MM.1S (cell line): ENCODE results near the gene MIPEP.

ENCODE experiments used
- DNase-seq: peaks from one replicate; pipeline ENCODE4 v3.0.0-alpha.2; 2015
- H2AFZ ChIP-seq: fragments of 300-600 bp; sonication (generic); 2 replicates; pipeline ENCODE4 v1.6.0; 2016; ENCODE audit warnings: antibody characterized with exemption, low read length
- H3F3A ChIP-seq: fragments of 300-600 bp; sonication (generic); 2 replicates; pipeline ENCODE4 v1.6.1; 2016; ENCODE audit warnings: mild to moderate bottlenecking, antibody characterized with exemption, low read length, moderate library complexity, mixed read lengths; ENCODE audit not compliant: insufficient read depth
- H3K27ac ChIP-seq: fragments of 300-600 bp; sonication (generic); 2 replicates; pipeline ENCODE4 v1.5.1; 2016; ENCODE audit warnings: mild to moderate bottlenecking, low read length
- H3K27me3 ChIP-seq: fragments of 300-600 bp; sonication (generic); replicated peaks from 2 replicates; pipeline ENCODE4 v1.6.0; 2016; ENCODE audit warnings: low read length; ENCODE audit not compliant: insufficient read depth
- H3K36me3 ChIP-seq: fragments of 300-600 bp; sonication (generic); replicated peaks from 2 replicates; pipeline ENCODE4 v1.6.1; 2016; ENCODE audit warnings: mild to moderate bottlenecking, low read length, mixed read lengths; ENCODE audit not compliant: insufficient read depth
- H3K4me1 ChIP-seq: fragments of 300-600 bp; sonication (generic); 2 replicates; pipeline ENCODE4 v1.6.1; 2016; ENCODE audit warnings: low read length, mixed read lengths
- H3K4me2 ChIP-seq: fragments of 300-600 bp; sonication (generic); 2 replicates; pipeline ENCODE4 v1.6.0; 2016; ENCODE audit warnings: low read depth, low read length
- H3K4me3 ChIP-seq: fragments of 300-600 bp; sonication (generic); 2 replicates; pipeline ENCODE4 v1.5.1; 2016; ENCODE audit warnings: low read length, mixed read lengths
- H3K79me2 ChIP-seq: fragments of 300-600 bp; sonication (generic); 2 replicates; pipeline ENCODE4 v1.6.1; 2016; ENCODE audit warnings: mixed run types, low read length, mixed read lengths
- H3K9ac ChIP-seq: fragments of 300-600 bp; sonication (generic); 2 replicates; pipeline ENCODE4 v1.6.1; 2016; ENCODE audit warnings: low read length, mixed read lengths
- H3K9me2 ChIP-seq: fragments of 300-600 bp; sonication (generic); replicated peaks from 2 replicates; pipeline ENCODE4 v1.6.1; 2016; ENCODE audit warnings: mild to moderate bottlenecking, low read length, mixed read lengths; ENCODE audit not compliant: insufficient read depth
- H3K9me3 ChIP-seq: fragments of 300-600 bp; sonication (generic); replicated peaks from 2 replicates; pipeline ENCODE4 v1.6.1; 2016; ENCODE audit warnings: mild to moderate bottlenecking, low read length, mixed read lengths; ENCODE audit not compliant: insufficient read depth
- H4K20me1 ChIP-seq: fragments of 300-600 bp; sonication (generic); 2 replicates; pipeline ENCODE4 v1.6.1; 2016; ENCODE audit warnings: mild to moderate bottlenecking, low read length, moderate library complexity, mixed read lengths; ENCODE audit not compliant: insufficient read depth
- EZH2 ChIP-seq: fragments of 300-600 bp; sonication (generic); optimal IDR thresholded peaks from 2 replicates; pipeline ENCODE3; 2017; ENCODE audit warnings: low read depth, mild to moderate bottlenecking, antibody characterized with exemption, low read length, mixed read lengths
- EZH2phosphoT487 ChIP-seq: fragments of 300-600 bp; sonication (generic); IDR thresholded peaks from 2 replicates; pipeline ENCODE4 v1.6.1; 2018; ENCODE audit warnings: antibody characterized with exemption, low read length
- TF ChIP-seq, protein P1 (sequence below): fragments of 300-600 bp; sonication (generic); IDR thresholded peaks from 2 replicates; pipeline ENCODE4 v1.5.1; 2016; ENCODE audit warnings: antibody characterized with exemption, low read length, mixed read lengths

MIPEP gene

DNA sequence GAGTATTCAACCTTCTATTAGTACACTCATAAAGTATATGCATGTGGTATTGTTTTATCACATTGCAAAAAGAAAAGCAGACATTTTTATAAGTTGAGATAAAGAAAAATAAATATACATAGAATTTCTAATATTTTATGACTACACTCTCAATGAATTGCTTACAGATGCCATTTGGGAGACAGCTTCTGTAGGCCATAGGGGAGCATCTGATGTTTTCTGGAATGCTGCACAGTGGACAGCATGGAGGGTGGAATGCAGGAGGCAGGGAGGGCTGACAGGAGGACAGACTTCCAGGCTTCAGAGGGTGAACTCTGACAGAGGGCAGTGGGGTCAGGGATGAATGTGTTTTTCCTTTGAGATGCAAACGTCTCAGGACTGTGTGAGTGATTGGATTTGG is 45.8 kb downstream of the MIPEP start:
- Histone ChIP-seq H3K9me3 (no peaks in the 10 kb centered on the region), H3K9me2 (no peaks in the 10 kb centered on the region), H3K27ac (no peak overlapping the region), H3K4me2 (no peak overlapping the region), H2AFZ (no peak overlapping the region), H3K79me2 (no peaks in the 10 kb centered on the region), H3K27me3 (no peaks in the 10 kb centered on the region), H3F3A (no peaks in the 10 kb centered on the region), H4K20me1 (no peaks in the 10 kb centered on the region), H3K4me1 (no peaks in the 10 kb centered on the region), H3K9ac (no peak overlapping the region), H3K36me3 (no peaks in the 10 kb centered on the region), H3K4me3 (no peak overlapping the region)
- TF ChIP-seq EZH2phosphoT487 = no peak
- no peak for TF ChIP-seq EZH2
- TF ChIP-seq, protein P1, sequence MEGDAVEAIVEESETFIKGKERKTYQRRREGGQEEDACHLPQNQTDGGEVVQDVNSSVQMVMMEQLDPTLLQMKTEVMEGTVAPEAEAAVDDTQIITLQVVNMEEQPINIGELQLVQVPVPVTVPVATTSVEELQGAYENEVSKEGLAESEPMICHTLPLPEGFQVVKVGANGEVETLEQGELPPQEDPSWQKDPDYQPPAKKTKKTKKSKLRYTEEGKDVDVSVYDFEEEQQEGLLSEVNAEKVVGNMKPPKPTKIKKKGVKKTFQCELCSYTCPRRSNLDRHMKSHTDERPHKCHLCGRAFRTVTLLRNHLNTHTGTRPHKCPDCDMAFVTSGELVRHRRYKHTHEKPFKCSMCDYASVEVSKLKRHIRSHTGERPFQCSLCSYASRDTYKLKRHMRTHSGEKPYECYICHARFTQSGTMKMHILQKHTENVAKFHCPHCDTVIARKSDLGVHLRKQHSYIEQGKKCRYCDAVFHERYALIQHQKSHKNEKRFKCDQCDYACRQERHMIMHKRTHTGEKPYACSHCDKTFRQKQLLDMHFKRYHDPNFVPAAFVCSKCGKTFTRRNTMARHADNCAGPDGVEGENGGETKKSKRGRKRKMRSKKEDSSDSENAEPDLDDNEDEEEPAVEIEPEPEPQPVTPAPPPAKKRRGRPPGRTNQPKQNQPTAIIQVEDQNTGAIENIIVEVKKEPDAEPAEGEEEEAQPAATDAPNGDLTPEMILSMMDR = no peak
- DNase-seq = no peak

DNA sequence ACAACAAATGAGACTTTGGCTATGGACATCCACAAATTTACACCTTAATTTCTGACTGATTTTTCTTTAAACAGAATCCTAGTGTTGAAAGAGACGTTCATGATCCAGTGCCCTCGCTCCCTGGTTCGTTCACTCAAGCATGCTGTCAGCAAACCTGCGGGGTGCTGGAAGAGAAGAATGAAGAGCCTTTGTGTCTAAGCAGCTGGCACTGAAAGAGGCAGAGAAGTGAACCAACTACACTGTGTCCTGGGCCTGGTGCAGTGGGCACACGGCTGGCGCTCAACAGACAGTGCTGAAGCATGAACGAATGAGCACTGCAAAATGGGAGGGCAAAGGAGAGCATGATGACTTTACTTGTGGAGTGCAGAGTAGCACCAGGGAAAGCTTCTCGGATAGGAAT is 46.8 kb downstream of the MIPEP start:
- H3K36me3 ChIP-seq = no peaks in the 10 kb centered on the region
- no peak overlapping the region for H3K27ac ChIP-seq
- DNase-seq = no peak
- H3K9ac ChIP-seq = no peak overlapping the region
- no peak for TF ChIP-seq EZH2phosphoT487
- TF ChIP-seq, protein P1 = no peak
- no peak for TF ChIP-seq EZH2
- no peaks in the 10 kb centered on the region for H4K20me1 ChIP-seq
- H3K4me3 ChIP-seq = no peak overlapping the region
- H2AFZ ChIP-seq = no peak overlapping the region
- no peaks in the 10 kb centered on the region for H3F3A ChIP-seq
- H3K4me1 ChIP-seq = no peaks in the 10 kb centered on the region
- H3K27me3 ChIP-seq = no peaks in the 10 kb centered on the region
- H3K9me3 ChIP-seq = no peaks in the 10 kb centered on the region
- no peaks in the 10 kb centered on the region for H3K79me2 ChIP-seq
- no peak overlapping the region for H3K4me2 ChIP-seq
- H3K9me2 ChIP-seq = no peaks in the 10 kb centered on the region

- Histone ChIP-seq H4K20me1 (no peaks in the 10 kb centered on the region), H3K4me2 (no peak overlapping the region), H3K79me2 (no peaks in the 10 kb centered on the region), H2AFZ (no peak overlapping the region), H3K27me3 (no peaks in the 10 kb centered on the region), H3K4me1 (no peaks in the 10 kb centered on the region), H3K9ac (no peak overlapping the region), H3K36me3 (no peaks in the 10 kb centered on the region), H3K9me2 (no peaks in the 10 kb centered on the region), H3K4me3 (no peak overlapping the region), H3K27ac (no peak overlapping the region), H3F3A (no peaks in the 10 kb centered on the region), H3K9me3 (no peaks in the 10 kb centered on the region)
- TF ChIP-seq EZH2 (no peak), EZH2phosphoT487 (no peak)
- TF ChIP-seq, protein P1 = no peak
- no peak for DNase-seq
These were observed 55.2 kb downstream of the MIPEP start for GRCh38 chr13:23833733-23834611.
